ENCODE data around the gene ATG12. TPM values are rescaled to one million over a fixed set of nuclear protein-coding genes. Genes with fewer than 3 reads are reported as not detected.

The ATG12 gene
- polyA plus RNA-seq, 1 of the 3 experiments (the other 2 are of a cell fraction) = 29.1 TPM

DNA sequence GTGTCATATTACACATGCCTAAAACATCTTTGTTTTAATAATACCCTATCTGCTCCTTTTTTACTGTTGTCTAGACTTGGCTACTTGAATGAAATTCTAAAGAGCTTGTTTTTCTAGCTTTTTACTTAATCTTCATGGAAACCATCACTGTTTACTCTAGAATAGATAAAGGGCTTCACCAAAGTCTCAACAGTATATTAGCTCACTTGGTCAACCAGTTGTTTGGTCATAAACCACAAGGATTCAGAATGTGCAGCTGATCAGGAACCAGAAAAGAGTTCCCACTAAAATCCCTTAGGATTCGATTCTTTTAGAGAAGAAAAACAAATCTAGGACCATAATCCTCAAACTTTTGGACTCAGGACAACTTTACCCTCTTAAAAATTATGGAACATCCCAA lies 62.9 kb downstream of the ATG12 start:
- no peak overlapping the region for H3K4me2 ChIP-seq
- H3K27ac ChIP-seq (ENCODE audit: low read depth in 2 of 2, low read length in 1 of 2) = no peak overlapping the region
- ChIA-PET POLR2A (no interaction called here), CTCF (no interaction called here)
- H3K9me2 ChIP-seq = no peaks in the 10 kb centered on the region
- H3K4me3 ChIP-seq (ENCODE audit: low read depth in 2 of 2, low read length in 1 of 2) = no peak overlapping the region
- no peak overlapping the region for H3K9ac ChIP-seq
- no peaks in the 10 kb centered on the region for H3K4me1 ChIP-seq (ENCODE audit: control insufficient read depth in 1 of 2, insufficient read depth in 2 of 2, low read depth in 1 of 2, low read length in 1 of 2)
- no peak overlapping the region for H2AFZ ChIP-seq (ENCODE audit: low read depth)
- H3F3A ChIP-seq (replicated peaks; ENCODE audit: insufficient read depth) = no peaks in the 10 kb centered on the region
- no peak for DNase-seq
- peaks cover 4% of the 10 kb centered on the region; the same call in 1 of the 2 replicates for H3K27me3 ChIP-seq (ENCODE audit: insufficient read depth)
- no peaks in the 10 kb centered on the region for H3K9me3 ChIP-seq
- H3K79me2 ChIP-seq (ENCODE audit: insufficient read depth) = no peaks in the 10 kb centered on the region
- WGBS (ENCODE audit: low lambda C conversion rate) = 0% methylated on average over 1 of the region's 1 CpG
- no peaks in the 10 kb centered on the region for H3K36me3 ChIP-seq (replicated peaks in 1 of 2; ENCODE audit: control insufficient read depth in 1 of 2, insufficient read depth in 2 of 2, low read length in 1 of 2)
- H4K20me1 ChIP-seq (ENCODE audit: insufficient read depth) = no peaks in the 10 kb centered on the region
- TF ChIP-seq EP300 (IDR thresholded peaks at IDR 0.05; ENCODE audit: borderline replicate concordance in 1 of 2, low read depth in 1 of 2, low read length in 1 of 2) (no peak), FOXM1 (IDR thresholded peaks at IDR 0.05; ENCODE audit: low read depth) (no peak), NRF1 (IDR thresholded peaks at IDR 0.05; ENCODE audit: low read depth, low read length) (no peak), TAF1 (IDR thresholded peaks at IDR 0.05; ENCODE audit: borderline replicate concordance, low read depth, low read length) (no peak), YY1 (IDR thresholded peaks at IDR 0.05; ENCODE audit: low read depth) (no peak), JUND (IDR thresholded peaks at IDR 0.05) (no peak), EZH2phosphoT487 (IDR thresholded peaks at IDR 0.05; ENCODE audit: borderline replicate concordance, low read depth) (no peak), NFIC (IDR thresholded peaks at IDR 0.05; ENCODE audit: borderline replicate concordance) (no peak), RXRA (IDR thresholded peaks at IDR 0.05; ENCODE audit: borderline replicate concordance, low read depth) (no peak), MXI1 (IDR thresholded peaks at IDR 0.05; ENCODE audit: low read depth, low read length) (no peak), CHD2 (IDR thresholded peaks at IDR 0.05; ENCODE audit: low read length, partially characterized antibody) (no peak), GATA2 (CRISPR knock-in tag; IDR thresholded peaks at IDR 0.05) (no peak), TCF12 (IDR thresholded peaks at IDR 0.05) (no peak), FOSL2 (IDR thresholded peaks at IDR 0.05; ENCODE audit: borderline replicate concordance, low read depth) (no peak), RCOR1 (IDR thresholded peaks at IDR 0.05; ENCODE audit: low read length) (no peak)
- TF ChIP-seq, protein P1, sequence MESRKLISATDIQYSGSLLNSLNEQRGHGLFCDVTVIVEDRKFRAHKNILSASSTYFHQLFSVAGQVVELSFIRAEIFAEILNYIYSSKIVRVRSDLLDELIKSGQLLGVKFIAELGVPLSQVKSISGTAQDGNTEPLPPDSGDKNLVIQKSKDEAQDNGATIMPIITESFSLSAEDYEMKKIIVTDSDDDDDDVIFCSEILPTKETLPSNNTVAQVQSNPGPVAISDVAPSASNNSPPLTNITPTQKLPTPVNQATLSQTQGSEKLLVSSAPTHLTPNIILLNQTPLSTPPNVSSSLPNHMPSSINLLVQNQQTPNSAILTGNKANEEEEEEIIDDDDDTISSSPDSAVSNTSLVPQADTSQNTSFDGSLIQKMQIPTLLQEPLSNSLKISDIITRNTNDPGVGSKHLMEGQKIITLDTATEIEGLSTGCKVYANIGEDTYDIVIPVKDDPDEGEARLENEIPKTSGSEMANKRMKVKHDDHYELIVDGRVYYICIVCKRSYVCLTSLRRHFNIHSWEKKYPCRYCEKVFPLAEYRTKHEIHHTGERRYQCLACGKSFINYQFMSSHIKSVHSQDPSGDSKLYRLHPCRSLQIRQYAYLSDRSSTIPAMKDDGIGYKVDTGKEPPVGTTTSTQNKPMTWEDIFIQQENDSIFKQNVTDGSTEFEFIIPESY (IDR thresholded peaks at IDR 0.05; ENCODE audit: borderline replicate concordance, low read depth) = no peak
- TF ChIP-seq, protein P2, sequence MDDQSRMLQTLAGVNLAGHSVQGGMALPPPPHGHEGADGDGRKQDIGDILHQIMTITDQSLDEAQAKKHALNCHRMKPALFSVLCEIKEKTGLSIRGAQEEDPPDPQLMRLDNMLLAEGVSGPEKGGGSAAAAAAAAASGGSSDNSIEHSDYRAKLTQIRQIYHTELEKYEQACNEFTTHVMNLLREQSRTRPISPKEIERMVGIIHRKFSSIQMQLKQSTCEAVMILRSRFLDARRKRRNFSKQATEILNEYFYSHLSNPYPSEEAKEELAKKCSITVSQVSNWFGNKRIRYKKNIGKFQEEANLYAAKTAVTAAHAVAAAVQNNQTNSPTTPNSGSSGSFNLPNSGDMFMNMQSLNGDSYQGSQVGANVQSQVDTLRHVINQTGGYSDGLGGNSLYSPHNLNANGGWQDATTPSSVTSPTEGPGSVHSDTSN (IDR thresholded peaks at IDR 0.05) = no peak
- TF ChIP-seq, protein P3, sequence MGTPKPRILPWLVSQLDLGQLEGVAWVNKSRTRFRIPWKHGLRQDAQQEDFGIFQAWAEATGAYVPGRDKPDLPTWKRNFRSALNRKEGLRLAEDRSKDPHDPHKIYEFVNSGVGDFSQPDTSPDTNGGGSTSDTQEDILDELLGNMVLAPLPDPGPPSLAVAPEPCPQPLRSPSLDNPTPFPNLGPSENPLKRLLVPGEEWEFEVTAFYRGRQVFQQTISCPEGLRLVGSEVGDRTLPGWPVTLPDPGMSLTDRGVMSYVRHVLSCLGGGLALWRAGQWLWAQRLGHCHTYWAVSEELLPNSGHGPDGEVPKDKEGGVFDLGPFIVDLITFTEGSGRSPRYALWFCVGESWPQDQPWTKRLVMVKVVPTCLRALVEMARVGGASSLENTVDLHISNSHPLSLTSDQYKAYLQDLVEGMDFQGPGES (IDR thresholded peaks at IDR 0.05; ENCODE audit: low read depth, low read length) = no peak

Other genes with a start within 250 kb of the ATG12 start
- gene TICAM2, start 239.1 kb downstream of the ATG12 start, polyA plus RNA-seq (2012; rRNA removed) = not detected in 2 replicates
- 32.8 and 41.2 TPM in 2 replicates for gene TMED7, start 215.5 kb downstream of the ATG12 start, polyA plus RNA-seq (2012; rRNA removed)
- gene CDO1, start 24.9 kb downstream of the ATG12 start, polyA plus RNA-seq (2012; rRNA removed) = 2.9 and 3.1 TPM in 2 replicates
- gene AP3S1, start 370 bp upstream of the ATG12 start, polyA plus RNA-seq (2012; rRNA removed) = 21.6 and 26.3 TPM in 2 replicates
- 0.02 and 0.10 TPM in 2 replicates for gene LVRN, start 120.9 kb upstream of the ATG12 start, polyA plus RNA-seq (2012; rRNA removed)
- not detected in 2 replicates for gene ARL14EPL, start 190.9 kb upstream of the ATG12 start, polyA plus RNA-seq (2012; rRNA removed)
- gene COMMD10, start 243.5 kb upstream of the ATG12 start, polyA plus RNA-seq (2012; rRNA removed) = 9.4 and 13.6 TPM in 2 replicates

Measured in SK-N-SH (cell line).